A549 (cell line): ENCODE results near the gene HMX2. TPM values are rescaled to one million over a fixed set of nuclear protein-coding genes. Genes with fewer than 3 reads are reported as not detected.

ENCODE experiments used
- ATAC-seq, 2 experiments: fragments of 200-7000 bp in 1 of 2; fragments of >200 bp in 1 of 2; cut with Nextera tagmentation in 1 of 2; cut with Tn5 transposase in 1 of 2; 3 replicates each; pipeline versions ENCODE4 v1.8.0 to v1.9.1; 2018 to 2020; ENCODE audit warnings: mild to moderate bottlenecking in 1 of 2, moderate library complexity in 1 of 2
- CTCF ChIA-PET: fragments of 300-600 bp; sonication (Branson Sonifier 250); formaldehyde crosslinking; extraction: SDS; loops from one replicate; lab custom pipeline; 2021; ENCODE audit warnings: antibody characterized with exemption, inconsistent platforms; lab: Yijun Ruan, JAX
- POLR2A ChIA-PET: fragments of 350-600 bp; formaldehyde crosslinking; extraction: SDS; loops from one replicate; lab custom pipeline; 2021; ENCODE audit warnings: antibody characterized with exemption, inconsistent platforms; lab: Yijun Ruan, JAX
- DNase-seq, 2 experiments: peaks; one replicate each; pipeline versions ENCODE4 v3.0.0 to v3.0.0-alpha.2; 2011 to 2016; ENCODE audit warnings: low read depth in 1 of 2, low spot score in 1 of 2
- FAIRE-seq: peaks from 2 replicates; lab custom pipeline; 2011; peaks lifted over from hg19 to GRCh38; lab: Jason Lieb, UNC
- H3K27ac ChIP-seq, 2 experiments: fragments of >200 bp; sonication (Bioruptor Twin); formaldehyde crosslinking; 3 replicates each; pipeline ENCODE4 v1.5.1; 2016 to 2017
- H3K4me1 ChIP-seq: fragments of >200 bp; sonication (Bioruptor Twin); formaldehyde crosslinking; 3 replicates; pipeline ENCODE4 v1.6.1; 2016
- H3K4me2 ChIP-seq: fragments of >200 bp; sonication (Bioruptor Twin); formaldehyde crosslinking; 3 replicates; pipeline ENCODE4 v1.6.1; 2016
- H3K4me3 ChIP-seq: fragments of >200 bp; sonication (Bioruptor Twin); formaldehyde crosslinking; 3 replicates; pipeline ENCODE4 v1.5.1; 2016
- H3K9me3 ChIP-seq: fragments of >200 bp; sonication (Bioruptor Twin); formaldehyde crosslinking; 3 replicates; pipeline ENCODE4 v1.6.1; 2016
- CBX2 ChIP-seq: fragments of 200-600 bp; sonication (generic); IDR thresholded peaks from 2 replicates; pipeline ENCODE4 v1.6.1; 2016; ENCODE audit warnings: low read depth, mild to moderate bottlenecking, borderline replicate concordance
- CBX8 ChIP-seq: fragments of 200-600 bp; sonication (generic); IDR thresholded peaks from 2 replicates; pipeline ENCODE4 v1.6.1; 2016
- CEBPB ChIP-seq, 2 experiments: fragments of >200 bp in 1 of 2; sonication (Bioruptor Twin) in 1 of 2; formaldehyde crosslinking in 1 of 2; IDR thresholded peaks; 2 replicates each; pipeline ENCODE4 v1.6.1; 2012 to 2016
- CHD4 ChIP-seq: fragments of 200-600 bp; sonication (generic); IDR thresholded peaks from 2 replicates; pipeline ENCODE4 v1.6.1; 2016; ENCODE audit warnings: antibody characterized with exemption, mild to moderate bottlenecking, borderline replicate concordance
- EHMT2 ChIP-seq: fragments of 200-600 bp; sonication (generic); IDR thresholded peaks from 2 replicates; pipeline ENCODE4 v1.6.1; 2016; ENCODE audit warnings: antibody characterized with exemption, low read depth, mild to moderate bottlenecking, moderate library complexity
- FOSB ChIP-seq: fragments of 250-450 bp; sonication (Bioruptor Pico); IDR thresholded peaks from 2 replicates; pipeline ENCODE4 v1.5.0; 2020; ENCODE audit warnings: mild to moderate bottlenecking, moderate library complexity
- FOSL2 ChIP-seq, 2 experiments: fragments of 450-650 bp in 1 of 2; fragments of >200 bp in 1 of 2; sonication (Bioruptor Twin) in 1 of 2; formaldehyde crosslinking; IDR thresholded peaks; 2 replicates each; pipeline versions ENCODE4 v1.5.0 to v1.6.1; 2016 to 2020; ENCODE audit warnings: mild to moderate bottlenecking in 1 of 2, moderate library complexity in 1 of 2
- FOXS1 ChIP-seq: fragments of 250-450 bp; sonication (Bioruptor Pico); IDR thresholded peaks from 2 replicates; pipeline ENCODE4 v1.5.0; 2020; ENCODE audit warnings: mild to moderate bottlenecking, moderate library complexity
- HDAC2 ChIP-seq: fragments of 200-600 bp; sonication (generic); IDR thresholded peaks from 2 replicates; pipeline ENCODE4 v1.6.1; 2016
- HOXA7 ChIP-seq: fragments of 250-450 bp; sonication (Bioruptor Pico); IDR thresholded peaks from 2 replicates; pipeline ENCODE4 v1.5.0; 2020; ENCODE audit warnings: mild to moderate bottlenecking, moderate library complexity
- HOXB5 ChIP-seq: fragments of 250-450 bp; sonication (Bioruptor Pico); IDR thresholded peaks from 2 replicates; pipeline ENCODE4 v1.5.0; 2020; ENCODE audit warnings: mild to moderate bottlenecking, moderate library complexity
- JUNB ChIP-seq: fragments of >200 bp; sonication (Bioruptor Twin); formaldehyde crosslinking; IDR thresholded peaks from 2 replicates; pipeline ENCODE4 v1.6.1; 2016
- KDM1A ChIP-seq: fragments of 200-600 bp; sonication (generic); IDR thresholded peaks from 2 replicates; pipeline ENCODE4 v1.6.1; 2016; ENCODE audit warnings: low read depth, mild to moderate bottlenecking
- MAFK ChIP-seq: fragments of 450-650 bp; IDR thresholded peaks from 2 replicates; pipeline ENCODE4 v1.6.1; 2014; ENCODE audit not compliant: partially characterized antibody
- MAZ ChIP-seq: fragments of 150-350 bp; IDR thresholded peaks from 2 replicates; pipeline ENCODE4 v1.6.1; 2014; ENCODE audit warnings: antibody characterized with exemption, low read depth, low read length, borderline replicate concordance
- NFE2L2 ChIP-seq: fragments of 150-350 bp; conservative IDR thresholded peaks from 2 replicates; pipeline ENCODE4 v1.6.1; 2014; ENCODE audit warnings: low read length
- NPAS2 ChIP-seq: fragments of 250-450 bp; sonication (Bioruptor Pico); IDR thresholded peaks from 2 replicates; pipeline ENCODE4 v1.8.0; 2022; ENCODE audit warnings: mild to moderate bottlenecking, moderate library complexity, borderline replicate concordance
- RAD21 ChIP-seq, 2 experiments: fragments of >200 bp in 1 of 2; sonication (Bioruptor Twin) in 1 of 2; formaldehyde crosslinking in 1 of 2; IDR thresholded peaks in 1 of 2; conservative IDR thresholded peaks in 1 of 2; 2 replicates in 1 of 2; 3 replicates in 1 of 2; pipeline ENCODE4 v1.6.1; 2012 to 2018; ENCODE audit warnings: inconsistent platforms in 1 of 2
- RARB ChIP-seq: fragments of 250-450 bp; sonication (Bioruptor Pico); IDR thresholded peaks from 2 replicates; pipeline ENCODE4 v1.8.0; 2021; ENCODE audit warnings: mild to moderate bottlenecking, moderate library complexity
- REST ChIP-seq: fragments of 200-600 bp; sonication (generic); IDR thresholded peaks from 2 replicates; pipeline ENCODE4 v1.6.1; 2016; ENCODE audit warnings: antibody characterized with exemption, mild to moderate bottlenecking, moderate library complexity
- SMC3 ChIP-seq: fragments of >200 bp; sonication (Bioruptor Twin); formaldehyde crosslinking; IDR thresholded peaks from 3 replicates; pipeline ENCODE4 v1.6.1; 2018; ENCODE audit warnings: inconsistent platforms
- USF2 ChIP-seq: fragments of 450-650 bp; IDR thresholded peaks from 2 replicates; pipeline ENCODE4 v1.6.1; 2014; ENCODE audit warnings: antibody characterized with exemption
- WGBS: methylation state at CpG from one replicate; pipeline ENCODE4 v1.1.6; 2017; ENCODE audit errors: missing lambda C conversion rate; 5-methylcytosine and 5-hydroxymethylcytosine counted together
- polyA plus RNA-seq, 4 experiments: library from polyadenylated mRNA; depleted of rRNA in 3 of 4; stranded (reverse); fragments of >200 nt; fragmentation: RNase III in 1 of 4; extraction: RNeasy Plus Mini Kit Qiagen cat#74134 plus additional on column Dnase treatment in 1 of 4; gene quantifications; 2 replicates in 3 of 4; 3 replicates in 1 of 4; pipeline ENCODE4 v1.2.3, GENCODE V29; 2011 to 2017

HMX2 gene
- polyA plus RNA-seq, 2 of the 4 experiments (the other 2 are of a cell fraction), result 0.08 TPM; not detected in 1

- ChIA-PET CTCF (interaction anchor here (4.2 kb wide), 1 partner anchor 237 kb away, joined by 41 read pairs; no protein-coding TSS in a partner anchor), POLR2A (no interaction called here)
- no peak for FAIRE-seq
- no peak for ATAC-seq
- 53% methylated on average over 14 of the region's 33 CpGs for WGBS
- no peak for DNase-seq
- Histone ChIP-seq H3K9me3 (no peaks in the 10 kb centered on the region), H3K27ac (no peak overlapping the region), H3K4me2 (no peak overlapping the region), H3K4me1 (peaks cover 15% of the 10 kb centered on the region; the same call in 2 of the 3 replicates), H3K4me3 (no peak overlapping the region)
- no peak for TF ChIP-seq MAZ
- no peak for TF ChIP-seq CBX8
- no peak for TF ChIP-seq MAFK
- no peak for TF ChIP-seq HOXA7 (CRISPR knock-in tag)
- no peak for TF ChIP-seq CHD4
- no peak for TF ChIP-seq RAD21 (conservative IDR thresholded peaks at IDR 0.05 in 1 of 2, IDR thresholded peaks at IDR 0.05 in 1 of 2)
- TF ChIP-seq NFE2L2, result no peak
Observed at GRCh38 chr10:123142701-123143161, 5.2 kb upstream of the HMX2 start.

GRCh38 chr10:123143162-123143824, 4.6 kb upstream of the HMX2 start:
- FAIRE-seq (no peak), DNase-seq (no peak), ATAC-seq (no peak)
- WGBS, result 86% methylated on average over 28 of the region's 33 CpGs
- no peak for TF ChIP-seq USF2
- no peak for TF ChIP-seq RAD21 (conservative IDR thresholded peaks at IDR 0.05 in 1 of 2, IDR thresholded peaks at IDR 0.05 in 1 of 2)
- no peak for TF ChIP-seq REST
- no peak for TF ChIP-seq MAFK
- no peak for TF ChIP-seq SMC3
- TF ChIP-seq CEBPB (IDR thresholded peaks at IDR 0.05), result no peak
- no peaks in the 10 kb centered on the region for H3K9me3 ChIP-seq
- CTCF ChIA-PET, result interaction anchor here (1.4 to 4.2 kb wide), 2 partner anchors 100 to 237 kb away, joined by 4 to 41 read pairs; no protein-coding TSS in a partner anchor
- no peak overlapping the region for H3K27ac ChIP-seq
- H3K4me3 ChIP-seq, result no peak overlapping the region
- no peak overlapping the region for H3K4me2 ChIP-seq
- peaks cover 16% of the 10 kb centered on the region; the same call in 2 of the 3 replicates for H3K4me1 ChIP-seq
- POLR2A ChIA-PET, result no interaction called here

GRCh38 chr10:123143825-123144168, 4.1 kb upstream of the HMX2 start:
- FAIRE-seq, result no peak
- no peak for DNase-seq
- Histone ChIP-seq H3K4me3 (no peak overlapping the region), H3K9me3 (no peaks in the 10 kb centered on the region), H3K27ac (no peak overlapping the region), H3K4me2 (no peak overlapping the region), H3K4me1 (peaks cover 16% of the 10 kb centered on the region; the same call in 2 of the 3 replicates)
- no peak for ATAC-seq
- POLR2A ChIA-PET, result no interaction called here
- 80% methylated on average over 10 of the region's 10 CpGs for WGBS
- CTCF ChIA-PET, result interaction anchor here (1.2 to 9.4 kb wide), 5 partner anchors 11 to 825 kb away, joined by 3 to 64 read pairs (median 4); no protein-coding TSS in a partner anchor
- TF ChIP-seq EHMT2 (no peak), NPAS2 (CRISPR knock-in tag) (no peak), RARB (no peak), CBX8 (no peak), JUNB (no peak), KDM1A (no peak), CBX2 (no peak), HOXB5 (no peak), FOSB (CRISPR knock-in tag) (no peak), FOSL2 (IDR thresholded peaks at IDR 0.05) (no peak), FOSL2 (CRISPR knock-in tag; IDR thresholded peaks at IDR 0.05) (no peak), FOXS1 (CRISPR knock-in tag) (no peak), HOXA7 (CRISPR knock-in tag) (no peak), HDAC2 (no peak), USF2 (no peak)
